GM10266 (cell line): ENCODE measurements around the gene ZCCHC4.

Source experiments
- DNase-seq: peaks from one replicate; pipeline ENCODE4 v3.0.0; 2012; ENCODE audit errors: extremely low spot score
- TF ChIP-seq, protein P1 (sequence below): IDR thresholded peaks from 2 replicates; pipeline ENCODE4 v1.5.1; 2012; ENCODE audit warnings: mild to moderate bottlenecking, low read depth; ENCODE audit not compliant: control insufficient read depth, insufficient read depth; ENCODE audit errors: missing control alignments

ZCCHC4 gene

DNA sequence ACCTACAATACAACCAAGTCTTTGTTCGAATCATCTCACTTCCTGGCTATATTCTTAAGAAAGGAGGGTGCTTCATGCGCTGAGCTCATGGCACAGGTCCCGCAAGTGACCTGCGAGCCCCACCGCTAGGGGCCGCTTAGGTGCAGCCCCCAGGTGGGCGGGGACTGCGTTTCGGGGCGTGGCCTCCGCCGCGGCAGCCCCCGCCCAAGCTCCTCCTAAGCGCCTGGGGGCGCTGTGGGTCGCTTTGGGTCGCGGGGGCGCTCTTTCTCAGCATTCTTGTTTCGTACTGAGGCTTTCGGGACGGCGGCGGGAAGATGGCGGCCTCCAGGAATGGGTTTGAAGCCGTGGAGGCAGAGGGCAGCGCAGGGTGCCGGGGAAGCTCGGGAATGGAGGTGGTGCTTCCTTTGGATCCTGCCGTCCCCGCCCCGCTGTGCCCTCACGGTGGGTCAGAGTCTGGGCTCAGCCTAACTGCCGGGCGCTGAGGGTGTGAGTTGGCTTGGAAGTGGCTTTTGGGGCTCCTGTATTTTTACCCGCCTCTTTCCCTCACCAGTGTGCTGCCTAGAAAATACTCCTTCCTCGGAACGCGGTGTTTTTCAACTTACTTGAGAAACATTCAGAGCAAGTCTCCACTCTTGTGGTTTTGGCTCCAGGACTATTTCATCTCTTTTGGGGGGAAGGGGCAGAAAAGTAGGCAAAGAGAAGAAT is at the start of gene ZCCHC4:
ZCCHC4 (plus strand) TSS at position 279 of the 705 bp plus-strand sequence; CDS start at position 315, 36 bp downstream.
- DNase-seq, result peak; percentile 82

GRCh38 chr4:25271866-25272265 is 40.7 kb upstream of the ZCCHC4 start:
- no peak for DNase-seq
- TF ChIP-seq, protein P1, sequence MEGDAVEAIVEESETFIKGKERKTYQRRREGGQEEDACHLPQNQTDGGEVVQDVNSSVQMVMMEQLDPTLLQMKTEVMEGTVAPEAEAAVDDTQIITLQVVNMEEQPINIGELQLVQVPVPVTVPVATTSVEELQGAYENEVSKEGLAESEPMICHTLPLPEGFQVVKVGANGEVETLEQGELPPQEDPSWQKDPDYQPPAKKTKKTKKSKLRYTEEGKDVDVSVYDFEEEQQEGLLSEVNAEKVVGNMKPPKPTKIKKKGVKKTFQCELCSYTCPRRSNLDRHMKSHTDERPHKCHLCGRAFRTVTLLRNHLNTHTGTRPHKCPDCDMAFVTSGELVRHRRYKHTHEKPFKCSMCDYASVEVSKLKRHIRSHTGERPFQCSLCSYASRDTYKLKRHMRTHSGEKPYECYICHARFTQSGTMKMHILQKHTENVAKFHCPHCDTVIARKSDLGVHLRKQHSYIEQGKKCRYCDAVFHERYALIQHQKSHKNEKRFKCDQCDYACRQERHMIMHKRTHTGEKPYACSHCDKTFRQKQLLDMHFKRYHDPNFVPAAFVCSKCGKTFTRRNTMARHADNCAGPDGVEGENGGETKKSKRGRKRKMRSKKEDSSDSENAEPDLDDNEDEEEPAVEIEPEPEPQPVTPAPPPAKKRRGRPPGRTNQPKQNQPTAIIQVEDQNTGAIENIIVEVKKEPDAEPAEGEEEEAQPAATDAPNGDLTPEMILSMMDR, result no peak

More for the DNA sequence above, at the start of gene ZCCHC4:
- TF ChIP-seq, protein P1, result peak; percentile 98

DNA sequence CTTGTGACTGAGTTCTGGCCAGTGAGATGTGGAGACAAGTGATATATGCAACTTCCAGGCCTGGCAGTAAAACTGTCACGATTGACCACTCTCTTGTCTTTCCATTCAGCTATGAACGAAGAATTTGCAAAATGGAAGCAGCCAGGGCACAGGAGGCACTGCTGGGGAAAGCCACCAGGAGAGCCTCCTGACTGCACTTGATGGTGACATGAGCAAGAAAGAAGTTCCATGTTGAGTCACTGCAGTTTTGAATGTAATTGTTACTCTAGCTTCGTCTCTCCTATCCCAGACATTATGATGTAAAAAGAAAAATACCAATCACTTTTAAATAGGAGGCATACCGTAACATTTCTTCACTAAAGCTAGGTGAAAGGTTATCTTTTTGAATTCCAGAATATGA is 32.4 kb upstream of the ZCCHC4 start:
- TF ChIP-seq, protein P1, result no peak
- DNase-seq, result no peak

- DNase-seq, result no peak
- TF ChIP-seq, protein P1, result no peak
Observed at GRCh38 chr4:25283948-25284347, 28.6 kb upstream of the ZCCHC4 start.

DNA sequence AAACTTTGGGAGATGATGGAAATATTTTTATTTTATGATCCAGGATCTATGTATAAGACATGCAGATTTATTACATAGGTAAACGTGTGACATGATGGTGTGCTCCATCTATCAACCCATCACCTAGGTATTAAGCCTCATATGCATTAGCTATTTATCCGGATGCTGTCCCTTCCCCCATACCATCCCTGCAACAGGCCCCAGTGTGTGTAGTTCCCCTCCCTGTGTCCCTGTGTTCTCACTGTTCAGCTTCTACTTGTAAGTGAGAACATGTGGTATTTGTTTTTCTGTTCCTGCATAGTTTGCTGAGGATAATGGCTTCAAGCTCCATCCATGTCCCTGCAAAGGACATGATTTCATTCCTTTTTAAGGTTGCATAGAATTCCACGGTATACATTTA is 28.1 kb upstream of the ZCCHC4 start:
- no peak for DNase-seq
- TF ChIP-seq, protein P1, result no peak

GRCh38 chr4:25290490-25291067 is 22.0 kb upstream of the ZCCHC4 start:
- no peak for DNase-seq
- TF ChIP-seq, protein P1, result no peak

- TF ChIP-seq, protein P1, result no peak
- DNase-seq, result no peak
Observed at GRCh38 chr4:25291158-25291733, 21.3 kb upstream of the ZCCHC4 start.
